Urinary bladder (tissue), 4 donors: ENCODE results near the gene UPP1. TPM values are rescaled to one million over a fixed set of nuclear protein-coding genes. Genes with fewer than 3 reads are reported as not detected.

Experiments
- DNase-seq: peaks from one replicate; pipeline ENCODE4 v3.0.0-alpha.2; 2015; ENCODE audit errors: extremely low spot score
- H3K27ac ChIP-seq: one replicate; pipeline ENCODE4 v1.5.1; 2013; ENCODE audit warnings: low read depth, mild to moderate bottlenecking, moderate library complexity
- H3K36me3 ChIP-seq: one replicate; pipeline ENCODE4 v1.6.1; 2013; ENCODE audit warnings: mild to moderate bottlenecking, moderate library complexity; ENCODE audit not compliant: insufficient read depth
- H3K4me1 ChIP-seq: one replicate; pipeline ENCODE4 v1.6.1; 2013; ENCODE audit warnings: mild to moderate bottlenecking, moderate library complexity; ENCODE audit not compliant: insufficient read depth
- H3K4me3 ChIP-seq: one replicate; pipeline ENCODE4 v1.5.1; 2013; ENCODE audit warnings: low read depth, low read length
- WGBS: extraction: QIAGEN DNeasy Blood & Tissue Kit; methylation state at CpG from one replicate; pipeline ENCODE4 v1.1.7; 2013; 5-methylcytosine and 5-hydroxymethylcytosine counted together
- polyA plus RNA-seq: library from polyadenylated mRNA; stranded (reverse); fragments of 200-250 nt; gene quantifications from one replicate; pipeline ENCODE4 v1.2.3, GENCODE V29; 2013
- total RNA-seq: library from RNA; depleted of rRNA; stranded (reverse); fragments of >200 nt; gene quantifications from one replicate; pipeline ENCODE4 v1.2.3, GENCODE V29; 2014
- donor health status: healthy with polysubstance abuse.
- donor health status: healthy.

UPP1 gene
- total and polyA plus RNA-seq, 2 donors, result 2.4 to 29.5 TPM

- Histone ChIP-seq H3K4me1 (peaks cover 2% of the 10 kb centered on the region), H3K27ac (no peak overlapping the region), H3K4me3 (no peak overlapping the region), H3K36me3 (no peaks in the 10 kb centered on the region)
- WGBS, result 75% methylated on average over 3 of the region's 3 CpGs
- DNase-seq, result no peak
Observed at GRCh38 chr7:48094861-48095293, 5.8 kb downstream of the UPP1 start.

DNA sequence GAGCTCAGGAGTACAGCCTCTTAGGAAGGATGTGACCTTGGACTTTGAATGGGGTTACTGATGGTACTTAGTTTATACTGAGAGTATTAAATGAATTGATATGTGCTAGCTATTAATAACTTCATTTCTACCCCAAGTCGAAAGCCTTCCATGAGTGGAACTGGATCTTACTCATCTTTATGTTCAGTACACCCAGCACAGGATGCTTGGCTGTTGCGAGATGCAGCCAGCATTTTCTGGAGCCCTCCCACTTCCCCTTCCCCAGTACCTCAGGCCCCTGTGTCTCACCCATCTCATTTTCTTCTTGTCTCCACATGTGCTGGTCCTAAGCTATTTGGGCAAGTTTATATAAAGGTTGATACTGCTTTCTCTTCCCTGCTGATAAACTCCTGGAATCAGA is 7.2 kb downstream of the UPP1 start:
- peaks cover 2% of the 10 kb centered on the region for H3K4me1 ChIP-seq
- WGBS, result 79% methylated on average over 2 of the region's 2 CpGs
- no peak overlapping the region for H3K4me3 ChIP-seq
- no peak overlapping the region for H3K27ac ChIP-seq
- no peaks in the 10 kb centered on the region for H3K36me3 ChIP-seq
- no peak for DNase-seq

DNA sequence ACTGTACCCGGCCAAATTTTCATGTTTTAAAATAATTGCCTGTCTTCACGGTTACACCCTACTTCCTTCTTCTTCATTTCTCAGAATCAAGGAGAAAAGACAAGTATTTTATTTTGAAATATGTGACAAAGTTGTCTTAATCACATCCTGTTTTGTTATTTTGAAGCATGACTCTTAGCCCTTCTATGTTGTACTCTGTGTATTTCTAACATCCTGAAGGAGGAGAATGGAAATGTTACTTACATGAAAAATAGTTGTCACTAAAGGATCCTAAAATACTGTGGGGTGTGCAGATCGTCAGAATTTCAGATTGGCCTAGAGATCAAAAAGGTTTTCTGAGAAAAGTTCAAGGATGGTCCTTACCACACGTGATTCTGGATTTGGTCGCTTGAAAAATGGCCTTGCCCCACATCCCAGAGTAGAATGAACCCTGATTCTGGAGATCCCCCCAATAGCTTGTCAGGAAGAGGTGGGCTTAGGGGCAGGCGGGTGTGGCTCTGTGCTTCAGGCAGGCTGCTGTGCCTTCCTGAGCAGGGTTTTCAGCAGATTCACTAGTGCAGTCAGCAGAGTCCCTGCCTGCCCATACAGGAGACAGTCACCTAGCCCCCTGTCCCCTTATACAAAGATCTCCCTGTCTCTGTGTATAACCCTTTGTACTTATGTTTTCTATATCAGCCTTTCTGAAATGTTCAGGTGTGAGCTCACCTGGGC is 8.6 kb downstream of the UPP1 start:
- 71% methylated on average over 6 of the region's 6 CpGs for WGBS
- Histone ChIP-seq H3K27ac (no peak overlapping the region), H3K4me1 (peaks cover 2% of the 10 kb centered on the region), H3K4me3 (no peak overlapping the region), H3K36me3 (no peaks in the 10 kb centered on the region)
- no peak for DNase-seq

DNA sequence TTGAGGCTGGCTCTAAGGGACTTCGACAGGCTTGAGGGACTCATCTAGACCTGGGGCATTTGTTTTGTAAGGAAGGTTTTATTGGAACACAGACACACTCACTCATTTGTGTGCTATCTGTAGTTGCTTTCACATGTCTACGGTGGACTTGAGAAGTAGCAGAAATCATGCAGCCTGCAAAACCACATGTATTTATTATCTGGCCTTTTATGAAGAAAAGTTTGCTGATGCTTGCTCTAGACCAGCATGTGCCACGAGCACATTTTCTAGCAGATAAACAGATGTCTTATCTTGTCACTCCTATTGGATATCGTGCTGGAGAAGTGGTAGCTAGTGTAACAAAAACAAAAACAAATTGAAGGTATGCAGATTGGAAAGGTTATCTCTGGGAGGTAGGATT is 9.8 kb downstream of the UPP1 start:
- Histone ChIP-seq H3K27ac (no peak overlapping the region), H3K4me3 (no peak overlapping the region), H3K4me1 (peaks cover 2% of the 10 kb centered on the region), H3K36me3 (no peaks in the 10 kb centered on the region)
- WGBS, result 38% methylated on average over 4 of the region's 4 CpGs
- no peak for DNase-seq

DNA sequence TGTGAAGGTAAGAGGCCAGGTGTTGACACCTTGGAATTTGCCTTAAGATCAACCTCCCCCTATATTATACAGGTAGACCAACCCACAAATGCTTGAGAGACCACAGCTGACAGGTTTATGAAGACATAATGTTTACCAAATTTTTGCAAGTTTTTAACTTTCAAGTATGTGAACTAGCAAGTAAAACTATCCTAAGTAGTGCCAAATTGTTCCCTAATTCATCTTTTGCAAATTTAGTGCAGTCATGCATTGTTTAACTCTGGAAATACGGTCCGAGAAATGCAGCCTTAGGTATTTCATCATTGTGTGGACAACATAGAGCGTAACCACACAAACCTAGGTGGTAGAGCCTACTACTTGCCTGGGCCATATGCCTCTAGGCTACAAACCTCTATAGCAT is 10.7 kb downstream of the UPP1 start:
- WGBS, result 81% methylated on average over 3 of the region's 3 CpGs
- H3K36me3 ChIP-seq, result no peaks in the 10 kb centered on the region

GRCh38 chr7:48101352-48101751 is 12.3 kb downstream of the UPP1 start:
- Histone ChIP-seq H3K4me1 (no peaks in the 10 kb centered on the region), H3K36me3 (no peaks in the 10 kb centered on the region), H3K4me3 (no peak overlapping the region), H3K27ac (no peak overlapping the region)
- 96% methylated on average over 8 of the region's 8 CpGs for WGBS
- DNase-seq, result no peak

More for the DNA sequence above, 10.7 kb downstream of the UPP1 start:
- Histone ChIP-seq H3K4me3 (no peak overlapping the region), H3K4me1 (peaks cover 2% of the 10 kb centered on the region), H3K27ac (no peak overlapping the region)
- no peak for DNase-seq

- no peak overlapping the region for H3K4me3 ChIP-seq
- no peak for DNase-seq
- peaks cover 1% of the 10 kb centered on the region for H3K36me3 ChIP-seq
- H3K27ac ChIP-seq, result no peak overlapping the region
- no peaks in the 10 kb centered on the region for H3K4me1 ChIP-seq
- WGBS, result 78% methylated on average over 4 of the region's 4 CpGs
Observed at GRCh38 chr7:48101968-48102367, 12.9 kb downstream of the UPP1 start.

DNA sequence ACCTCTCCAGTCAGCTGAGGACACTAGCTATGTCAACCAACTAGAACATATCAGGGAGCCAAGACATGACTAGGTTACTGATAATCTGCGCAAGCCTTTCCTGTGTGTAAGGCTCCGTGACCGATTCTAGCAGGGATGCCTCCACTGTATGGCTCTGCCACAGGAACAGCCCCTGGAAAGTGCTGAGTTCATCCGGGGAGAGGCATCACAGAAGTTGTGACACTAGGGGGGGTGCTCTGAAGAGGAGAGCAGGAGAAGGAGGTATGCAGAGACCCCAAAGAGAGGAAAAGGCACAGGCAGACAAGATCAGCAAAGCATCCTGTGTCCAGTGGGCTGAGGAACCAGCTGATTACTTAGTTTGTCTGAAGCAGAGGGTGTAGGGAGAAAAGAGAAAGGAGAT is 13.5 kb downstream of the UPP1 start:
- Histone ChIP-seq H3K27ac (no peak overlapping the region), H3K4me1 (no peaks in the 10 kb centered on the region), H3K36me3 (peaks cover 3% of the 10 kb centered on the region), H3K4me3 (no peak overlapping the region)
- 92% methylated on average over 4 of the region's 4 CpGs for WGBS
- no peak for DNase-seq

GRCh38 chr7:48105045-48105444 is 16.0 kb downstream of the UPP1 start:
- peaks cover 3% of the 10 kb centered on the region for H3K36me3 ChIP-seq
- DNase-seq, result no peak
- WGBS, result 93% methylated on average over 5 of the region's 5 CpGs
- H3K27ac ChIP-seq, result no peak overlapping the region
- no peaks in the 10 kb centered on the region for H3K4me1 ChIP-seq
- H3K4me3 ChIP-seq, result no peak overlapping the region

- DNase-seq, result no peak
- no peak overlapping the region for H3K27ac ChIP-seq
- peaks cover 3% of the 10 kb centered on the region for H3K36me3 ChIP-seq
- no peaks in the 10 kb centered on the region for H3K4me1 ChIP-seq
- WGBS, result 94% methylated on average over 29 of the region's 29 CpGs
- H3K4me3 ChIP-seq, result no peak overlapping the region
Observed at GRCh38 chr7:48106906-48107659, 18.0 kb downstream of the UPP1 start.

DNA sequence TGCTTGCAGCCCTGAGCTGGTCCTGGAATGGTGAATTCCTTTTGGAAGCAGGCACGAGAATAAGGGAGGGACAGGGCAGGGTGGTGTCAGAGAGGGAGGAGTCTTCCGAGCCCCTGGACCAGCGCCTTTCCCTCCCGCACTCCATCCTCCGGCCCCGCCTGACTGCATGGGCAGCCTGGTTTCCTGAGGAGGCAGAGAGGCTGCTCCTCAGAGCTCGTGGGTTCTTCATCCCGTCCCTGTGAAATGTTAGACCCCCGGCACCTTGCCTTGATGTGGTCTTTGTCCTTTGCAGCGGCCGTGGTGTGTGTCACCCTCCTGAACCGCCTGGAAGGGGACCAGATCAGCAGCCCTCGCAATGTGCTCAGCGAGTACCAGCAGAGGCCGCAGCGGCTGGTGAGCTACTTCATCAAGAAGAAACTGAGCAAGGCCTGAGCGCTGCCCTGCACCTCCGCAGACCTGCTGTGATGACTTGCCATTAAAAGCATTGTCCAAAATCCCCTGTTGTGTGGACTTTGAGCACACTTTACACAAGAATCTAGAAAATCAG is 18.9 kb downstream of the UPP1 start:
- no peaks in the 10 kb centered on the region for H3K4me1 ChIP-seq
- H3K4me3 ChIP-seq, result no peak overlapping the region
- H3K36me3 ChIP-seq, result peaks cover 3% of the 10 kb centered on the region
- no peak overlapping the region for H3K27ac ChIP-seq
- WGBS, result 90% methylated on average over 18 of the region's 18 CpGs
- no peak for DNase-seq

- H3K27ac ChIP-seq, result no peak overlapping the region
- 90% methylated on average over 5 of the region's 5 CpGs for WGBS
- no peaks in the 10 kb centered on the region for H3K4me1 ChIP-seq
- no peak overlapping the region for H3K4me3 ChIP-seq
- peaks cover 3% of the 10 kb centered on the region for H3K36me3 ChIP-seq
- DNase-seq, result no peak
Observed at GRCh38 chr7:48108959-48109847, 20.1 kb downstream of the UPP1 start.

- Histone ChIP-seq H3K36me3 (peaks cover 3% of the 10 kb centered on the region), H3K27ac (no peak overlapping the region), H3K4me3 (no peak overlapping the region), H3K4me1 (no peaks in the 10 kb centered on the region)
- WGBS, result 17% methylated on average over 9 of the region's 9 CpGs
- no peak for DNase-seq
Observed at GRCh38 chr7:48109848-48110663, 21.0 kb downstream of the UPP1 start.
